K562 (cell line): ENCODE measurements around the gene ORM1.

Experiments used
- BCOR ChIP-seq: fragments of 450-650 bp; IDR thresholded peaks from 2 replicates; pipeline ENCODE4 v1.6.1; 2016
- ELF4 ChIP-seq: fragments of 450-650 bp; formaldehyde crosslinking; IDR thresholded peaks from 2 replicates; pipeline ENCODE4 v1.4.0; 2022; ENCODE audit warnings: missing genetic modification characterization
- ERF ChIP-seq: fragments of 450-650 bp; formaldehyde crosslinking; IDR thresholded peaks from 2 replicates; pipeline ENCODE4 v1.4.0; 2020; ENCODE audit warnings: mild to moderate bottlenecking, mixed read lengths
- ESRRB ChIP-seq: fragments of 250-450 bp; sonication (Bioruptor Pico); IDR thresholded peaks from 2 replicates; pipeline ENCODE4 v1.5.0; 2020; ENCODE audit warnings: mild to moderate bottlenecking, moderate library complexity, borderline replicate concordance
- GABPA ChIP-seq: fragments of 200-800 bp; sonication (Bioruptor generic); conservative IDR thresholded peaks from 2 replicates; pipeline ENCODE4 v1.6.1; 2016; ENCODE audit warnings: low read depth, missing genetic modification characterization, missing compliant biosample characterization
- SOX6 ChIP-seq: fragments of 450-650 bp; IDR thresholded peaks from 2 replicates; pipeline ENCODE4 v1.6.1; 2014; ENCODE audit warnings: mild to moderate bottlenecking
- SREBF2 ChIP-seq: sonication (generic); formaldehyde crosslinking; IDR thresholded peaks from 2 replicates; pipeline ENCODE4 v1.4.0; 2020; ENCODE audit warnings: mild to moderate bottlenecking, missing genetic modification reagents
- ZNF830 ChIP-seq: fragments of 250-450 bp; sonication (Bioruptor Pico); IDR thresholded peaks from 2 replicates; pipeline ENCODE4 v1.5.0; 2021; ENCODE audit warnings: mild to moderate bottlenecking
- ZSCAN29 ChIP-seq: fragments of 450-650 bp; IDR thresholded peaks from 2 replicates; pipeline ENCODE4 v1.6.1; 2017
- TF ChIP-seq, protein P1 (sequence below): fragments of 450-650 bp; IDR thresholded peaks from 2 replicates; pipeline ENCODE4 v1.7.0; 2016; ENCODE audit warnings: borderline replicate concordance
- TF ChIP-seq, protein P2 (sequence below), 3 experiments: IDR thresholded peaks in 2 of 3; conservative IDR thresholded peaks in 1 of 3; 2 replicates each; pipeline ENCODE4 v1.5.1; 2011 to 2012; ENCODE audit warnings: low read length in 3 of 3, mild to moderate bottlenecking in 3 of 3, control low read depth in 2 of 3, improper control_type of control experiment in 1 of 3, inconsistent platforms in 1 of 3, low read depth in 1 of 3, mixed read lengths in 1 of 3, moderate library complexity in 1 of 3; ENCODE audit not compliant: insufficient read depth in 2 of 3

DNA sequence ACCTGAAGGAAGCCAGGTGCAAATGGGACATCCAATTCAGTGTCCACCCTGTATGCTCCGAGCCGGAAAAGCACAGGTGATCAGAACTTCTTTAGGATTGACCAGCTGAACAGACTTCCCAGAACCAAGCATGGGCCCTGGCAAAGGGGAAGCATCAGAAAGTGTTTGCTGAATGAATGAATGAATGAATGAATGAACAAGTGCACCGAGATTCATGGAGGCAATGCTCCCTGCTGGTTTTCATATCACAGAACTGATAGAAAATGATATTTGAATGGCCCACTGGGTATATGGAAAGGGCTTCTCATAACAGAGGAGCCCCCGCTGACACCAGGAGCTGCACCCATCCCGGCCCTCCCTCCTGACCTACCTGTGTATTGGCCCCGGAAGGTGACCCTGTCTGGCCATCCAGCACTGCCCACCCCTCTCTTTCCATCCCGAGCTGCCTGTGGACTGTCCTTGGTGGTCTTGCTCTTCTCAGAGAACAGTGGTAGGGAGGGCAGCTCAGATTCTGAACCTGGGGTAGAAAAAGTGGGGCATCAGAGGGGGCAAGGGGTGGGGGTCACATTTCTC, 22.7 kb downstream of the ORM1 start:
- TF ChIP-seq, protein P1, sequence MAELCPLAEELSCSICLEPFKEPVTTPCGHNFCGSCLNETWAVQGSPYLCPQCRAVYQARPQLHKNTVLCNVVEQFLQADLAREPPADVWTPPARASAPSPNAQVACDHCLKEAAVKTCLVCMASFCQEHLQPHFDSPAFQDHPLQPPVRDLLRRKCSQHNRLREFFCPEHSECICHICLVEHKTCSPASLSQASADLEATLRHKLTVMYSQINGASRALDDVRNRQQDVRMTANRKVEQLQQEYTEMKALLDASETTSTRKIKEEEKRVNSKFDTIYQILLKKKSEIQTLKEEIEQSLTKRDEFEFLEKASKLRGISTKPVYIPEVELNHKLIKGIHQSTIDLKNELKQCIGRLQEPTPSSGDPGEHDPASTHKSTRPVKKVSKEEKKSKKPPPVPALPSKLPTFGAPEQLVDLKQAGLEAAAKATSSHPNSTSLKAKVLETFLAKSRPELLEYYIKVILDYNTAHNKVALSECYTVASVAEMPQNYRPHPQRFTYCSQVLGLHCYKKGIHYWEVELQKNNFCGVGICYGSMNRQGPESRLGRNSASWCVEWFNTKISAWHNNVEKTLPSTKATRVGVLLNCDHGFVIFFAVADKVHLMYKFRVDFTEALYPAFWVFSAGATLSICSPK, result no peak
- TF ChIP-seq, protein P2, sequence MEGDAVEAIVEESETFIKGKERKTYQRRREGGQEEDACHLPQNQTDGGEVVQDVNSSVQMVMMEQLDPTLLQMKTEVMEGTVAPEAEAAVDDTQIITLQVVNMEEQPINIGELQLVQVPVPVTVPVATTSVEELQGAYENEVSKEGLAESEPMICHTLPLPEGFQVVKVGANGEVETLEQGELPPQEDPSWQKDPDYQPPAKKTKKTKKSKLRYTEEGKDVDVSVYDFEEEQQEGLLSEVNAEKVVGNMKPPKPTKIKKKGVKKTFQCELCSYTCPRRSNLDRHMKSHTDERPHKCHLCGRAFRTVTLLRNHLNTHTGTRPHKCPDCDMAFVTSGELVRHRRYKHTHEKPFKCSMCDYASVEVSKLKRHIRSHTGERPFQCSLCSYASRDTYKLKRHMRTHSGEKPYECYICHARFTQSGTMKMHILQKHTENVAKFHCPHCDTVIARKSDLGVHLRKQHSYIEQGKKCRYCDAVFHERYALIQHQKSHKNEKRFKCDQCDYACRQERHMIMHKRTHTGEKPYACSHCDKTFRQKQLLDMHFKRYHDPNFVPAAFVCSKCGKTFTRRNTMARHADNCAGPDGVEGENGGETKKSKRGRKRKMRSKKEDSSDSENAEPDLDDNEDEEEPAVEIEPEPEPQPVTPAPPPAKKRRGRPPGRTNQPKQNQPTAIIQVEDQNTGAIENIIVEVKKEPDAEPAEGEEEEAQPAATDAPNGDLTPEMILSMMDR (IDR thresholded peaks at IDR 0.05 in 2 of 3, conservative IDR thresholded peaks at IDR 0.05 in 1 of 3; ENCODE audit: insufficient read depth in 2 of 3, low read depth in 1 of 3, low read length in 3 of 3), result no peak
- TF ChIP-seq SREBF2 (CRISPR knock-in tag), result no peak
- TF ChIP-seq GABPA (tag), result no peak
- no peak for TF ChIP-seq ERF
- no peak for TF ChIP-seq ESRRB (CRISPR knock-in tag)
- no peak for TF ChIP-seq ZSCAN29
- no peak for TF ChIP-seq ELF4
- no peak for TF ChIP-seq SOX6
- TF ChIP-seq BCOR, result no peak
- no peak for TF ChIP-seq ZNF830
